Loucy (cell line): ENCODE measurements around the gene RIMS1.

Experiments
- H2AFZ ChIP-seq: fragments of 200-600 bp; sonication (generic); 2 replicates; pipeline ENCODE4 v1.6.0; 2016; ENCODE audit warnings: antibody characterized with exemption, mild to moderate bottlenecking, low read length, moderate library complexity
- H3F3A ChIP-seq: fragments of 200-600 bp; 2 replicates; pipeline ENCODE4 v1.6.0; 2016; ENCODE audit warnings: antibody characterized with exemption, low read depth, mild to moderate bottlenecking
- H3K27me3 ChIP-seq: fragments of 200-600 bp; sonication (generic); 2 replicates; pipeline ENCODE4 v1.6.1; 2014; ENCODE audit warnings: low read length, mild to moderate bottlenecking; ENCODE audit not compliant: insufficient read depth, poor library complexity, severe bottlenecking
- H3K36me3 ChIP-seq: fragments of 200-600 bp; sonication (generic); 2 replicates; pipeline ENCODE4 v1.6.1; 2016; ENCODE audit warnings: low read length; ENCODE audit not compliant: insufficient read depth
- H3K4me1 ChIP-seq: fragments of 200-600 bp; sonication (generic); 2 replicates; pipeline ENCODE4 v1.5.1; 2014; ENCODE audit warnings: low read length, mild to moderate bottlenecking; ENCODE audit not compliant: insufficient read depth, poor library complexity, severe bottlenecking
- H3K4me2 ChIP-seq: fragments of 200-600 bp; sonication (generic); 2 replicates; pipeline ENCODE4 v1.6.0; 2014; ENCODE audit warnings: antibody characterized with exemption, low read length, low read depth, mild to moderate bottlenecking; ENCODE audit not compliant: poor library complexity, severe bottlenecking
- H3K4me3 ChIP-seq: fragments of 200-600 bp; sonication (generic); 2 replicates; pipeline ENCODE4 v1.5.1; 2014; ENCODE audit warnings: low read length, mild to moderate bottlenecking, mixed read lengths; ENCODE audit not compliant: poor library complexity, severe bottlenecking
- H3K79me2 ChIP-seq: fragments of 200-600 bp; sonication (generic); 2 replicates; pipeline ENCODE4 v1.6.1; 2014; ENCODE audit warnings: low read length; ENCODE audit not compliant: insufficient read depth
- H3K9ac ChIP-seq: fragments of 200-600 bp; sonication (generic); 2 replicates; pipeline ENCODE4 v1.6.0; 2014; ENCODE audit warnings: mild to moderate bottlenecking, low read depth, low read length, moderate library complexity; ENCODE audit not compliant: poor library complexity, severe bottlenecking
- H3K9me2 ChIP-seq: fragments of 200-600 bp; sonication (generic); replicated peaks from 2 replicates; pipeline ENCODE4 v1.6.1; 2016; ENCODE audit warnings: low read depth, low read length, mixed read lengths
- H3K9me3 ChIP-seq: fragments of 200-600 bp; sonication (generic); 2 replicates; pipeline ENCODE4 v1.6.1; 2014; ENCODE audit warnings: mild to moderate bottlenecking, antibody characterized with exemption, low read length, low read depth; ENCODE audit not compliant: insufficient read depth
- H4K20me1 ChIP-seq: fragments of 200-600 bp; sonication (generic); 2 replicates; pipeline ENCODE4 v1.6.0; 2014; ENCODE audit warnings: antibody characterized with exemption, low read length, mild to moderate bottlenecking; ENCODE audit not compliant: insufficient read depth, poor library complexity, severe bottlenecking
- CTCF ChIP-seq: fragments of 200-600 bp; sonication (generic); conservative IDR thresholded peaks from 2 replicates; pipeline ENCODE4 v1.5.1; 2014; ENCODE audit warnings: mild to moderate bottlenecking, antibody characterized with exemption, low read length
- EZH2phosphoT487 ChIP-seq: fragments of 200-600 bp; IDR thresholded peaks from 2 replicates; pipeline ENCODE4 v1.6.1; 2018; ENCODE audit warnings: antibody characterized with exemption, mild to moderate bottlenecking, moderate library complexity, borderline replicate concordance

RIMS1 gene

GRCh38 chr6:72035966-72036365, 149.6 kb downstream of the RIMS1 start:
- H3K4me2 ChIP-seq, result no peak overlapping the region
- no peak overlapping the region for H3K9ac ChIP-seq
- H2AFZ ChIP-seq, result no peak overlapping the region
- no peaks in the 10 kb centered on the region for H3K27me3 ChIP-seq
- H3K4me1 ChIP-seq, result no peaks in the 10 kb centered on the region
- no peaks in the 10 kb centered on the region for H4K20me1 ChIP-seq
- H3K9me3 ChIP-seq, result no peaks in the 10 kb centered on the region
- no peaks in the 10 kb centered on the region for H3K9me2 ChIP-seq
- H3K4me3 ChIP-seq, result no peak overlapping the region
- no peaks in the 10 kb centered on the region for H3K79me2 ChIP-seq
- TF ChIP-seq EZH2phosphoT487, result no peak
- no peak for TF ChIP-seq CTCF
- no peaks in the 10 kb centered on the region for H3F3A ChIP-seq
- no peaks in the 10 kb centered on the region for H3K36me3 ChIP-seq

- no peak overlapping the region for H2AFZ ChIP-seq
Observed at GRCh38 chr6:72037006-72037405, 150.7 kb downstream of the RIMS1 start.

GRCh38 chr6:72040111-72040510, 153.8 kb downstream of the RIMS1 start:
- no peaks in the 10 kb centered on the region for H3K27me3 ChIP-seq
- H3K4me3 ChIP-seq, result no peak overlapping the region
- no peaks in the 10 kb centered on the region for H3K36me3 ChIP-seq
- H3K4me2 ChIP-seq, result no peak overlapping the region
- H3K4me1 ChIP-seq, result no peaks in the 10 kb centered on the region
- H3F3A ChIP-seq, result no peaks in the 10 kb centered on the region
- TF ChIP-seq EZH2phosphoT487, result no peak
- no peak for TF ChIP-seq CTCF
- no peaks in the 10 kb centered on the region for H3K9me3 ChIP-seq
- H3K9ac ChIP-seq, result no peak overlapping the region
- no peaks in the 10 kb centered on the region for H4K20me1 ChIP-seq
- no peaks in the 10 kb centered on the region for H3K9me2 ChIP-seq
- no peaks in the 10 kb centered on the region for H3K79me2 ChIP-seq
- no peak overlapping the region for H2AFZ ChIP-seq

More at GRCh38 chr6:72037006-72037405, 150.7 kb downstream of the RIMS1 start:
- Histone ChIP-seq H3K9ac (no peak overlapping the region), H4K20me1 (no peaks in the 10 kb centered on the region), H3K36me3 (no peaks in the 10 kb centered on the region), H3K4me3 (no peak overlapping the region), H3K4me2 (no peak overlapping the region), H3F3A (no peaks in the 10 kb centered on the region), H3K79me2 (no peaks in the 10 kb centered on the region), H3K9me3 (no peaks in the 10 kb centered on the region), H3K27me3 (no peaks in the 10 kb centered on the region), H3K9me2 (no peaks in the 10 kb centered on the region), H3K4me1 (no peaks in the 10 kb centered on the region)
- TF ChIP-seq EZH2phosphoT487 (no peak), CTCF (no peak)
